ENCODE data around the gene TERB1.
"Not testable (repeated sequence)": the region's sequence is repeated elsewhere in the genome, so short reads cannot be mapped to it uniquely, and the experiment has no call there.

Gene TERB1

DNA sequence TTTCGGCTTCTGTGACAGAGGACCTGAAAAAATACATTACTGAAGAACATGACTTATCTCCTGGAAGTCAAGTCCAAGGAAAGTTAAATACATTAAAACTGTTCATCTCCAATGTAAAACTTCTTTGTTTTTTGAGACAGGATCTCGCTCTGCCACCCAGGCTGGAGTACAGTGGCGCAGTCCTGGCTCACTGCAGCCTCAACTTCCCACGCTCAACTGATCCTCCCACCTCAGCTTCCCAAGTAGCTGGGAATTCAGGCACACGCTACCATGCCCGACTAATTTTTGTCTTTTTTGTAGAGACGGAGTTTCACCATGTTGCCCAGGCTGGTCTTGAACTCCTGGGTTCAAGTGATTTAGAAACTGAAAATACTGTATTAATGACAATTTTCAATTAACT, 9.7 kb upstream of the TERB1 start:
- no peak for DNase-seq

DNA sequence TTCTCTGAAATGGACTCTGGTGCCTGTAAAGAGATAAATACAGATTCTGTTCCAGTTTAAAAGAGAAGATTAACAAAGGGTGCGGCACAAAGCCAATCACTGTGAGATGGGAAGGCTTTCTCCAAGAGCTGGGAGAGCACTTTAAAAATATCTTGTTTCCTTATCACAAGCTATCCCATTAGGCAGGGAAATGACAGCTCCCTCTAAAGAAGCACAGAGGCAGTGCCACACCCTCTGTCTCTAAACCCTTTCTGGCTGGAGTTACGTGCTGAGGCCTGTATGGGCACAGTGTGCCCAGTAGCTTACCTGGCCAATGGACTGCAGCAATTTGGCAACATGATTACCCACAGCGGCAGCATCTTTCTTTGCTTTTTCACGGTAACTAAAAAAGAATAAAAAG, 9.0 kb upstream of the TERB1 start:
- DNase-seq: no peak

DNA sequence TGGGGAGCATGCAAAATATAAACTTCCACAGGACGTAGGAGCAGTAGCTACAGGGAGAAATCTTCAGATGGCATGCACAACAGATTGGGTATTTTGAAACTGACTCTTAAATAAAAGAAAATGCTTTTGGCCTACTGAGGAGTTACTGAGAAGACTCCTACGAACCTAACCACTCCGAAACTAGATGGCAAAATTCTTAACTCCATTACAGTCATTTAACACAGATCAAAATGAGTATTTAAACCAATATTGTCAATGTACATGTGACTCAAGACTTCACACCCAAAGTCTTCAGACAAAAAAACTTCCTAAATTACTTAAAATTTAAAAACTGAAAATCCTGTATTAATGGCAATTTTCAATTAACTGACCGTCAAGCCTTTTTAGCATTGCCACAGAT, 8.4 kb upstream of the TERB1 start:
- DNase-seq: no peak

DNA sequence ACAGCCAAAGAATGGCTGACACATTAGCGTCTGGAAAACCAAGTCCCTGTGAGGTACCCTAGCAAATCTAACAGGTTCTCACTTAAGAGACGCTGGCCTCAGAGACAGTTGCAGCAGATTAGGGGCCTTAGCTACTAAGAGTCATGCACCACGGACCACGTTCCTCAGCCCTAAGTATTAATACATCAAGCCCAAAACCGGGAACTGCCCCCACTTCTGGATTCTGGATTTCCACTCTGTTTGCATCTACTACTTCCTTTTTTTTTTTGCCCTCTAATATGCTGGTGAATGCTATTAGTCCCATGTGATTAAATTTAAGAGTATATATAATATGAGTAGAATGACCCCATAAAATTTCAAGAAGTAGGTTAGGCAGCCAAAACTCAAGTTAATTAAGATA, 775 bp upstream of the TERB1 start:
- DNase-seq: no peak

DNA sequence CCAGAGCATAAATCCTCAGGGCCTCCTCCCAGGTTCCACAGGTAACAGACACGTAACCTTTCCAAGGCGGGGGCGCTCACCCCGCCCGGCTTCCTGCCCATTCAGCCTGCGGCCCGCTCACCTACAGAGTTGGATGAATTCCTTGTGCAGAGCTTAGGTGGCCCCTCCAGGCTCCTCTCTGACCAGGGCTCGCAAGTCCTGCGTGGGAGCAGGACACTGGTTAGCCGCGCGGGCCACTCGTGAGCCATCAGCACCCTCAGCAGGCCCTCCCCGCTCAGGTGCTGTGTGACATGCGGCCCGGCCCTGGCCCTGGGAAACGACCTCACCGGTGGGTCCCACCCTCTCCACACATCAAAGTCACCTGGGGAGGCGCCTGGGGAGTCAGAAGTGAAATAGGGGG, 528 bp downstream of the TERB1 start:
- DNase-seq: no peak

DNA sequence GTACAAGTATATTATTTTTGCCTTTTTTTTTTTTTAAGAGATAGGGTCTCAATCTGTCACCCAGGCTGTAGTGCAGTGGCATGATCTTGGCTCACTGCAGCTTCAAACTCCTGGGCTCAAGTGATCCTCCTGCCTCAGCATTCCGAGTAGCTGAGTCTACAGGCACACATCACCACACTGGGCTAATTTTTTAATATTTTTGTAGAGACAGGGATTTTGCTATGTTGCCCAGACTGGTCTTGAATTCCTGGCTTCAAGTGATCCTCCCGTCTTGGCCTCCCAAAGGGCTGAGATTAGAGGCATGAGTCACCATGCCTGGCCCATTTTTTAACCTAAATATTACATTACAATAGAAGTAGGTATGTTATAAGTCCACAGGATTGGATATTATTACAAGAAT, 3.2 kb downstream of the TERB1 start:
- DNase-seq: no peak

DNA sequence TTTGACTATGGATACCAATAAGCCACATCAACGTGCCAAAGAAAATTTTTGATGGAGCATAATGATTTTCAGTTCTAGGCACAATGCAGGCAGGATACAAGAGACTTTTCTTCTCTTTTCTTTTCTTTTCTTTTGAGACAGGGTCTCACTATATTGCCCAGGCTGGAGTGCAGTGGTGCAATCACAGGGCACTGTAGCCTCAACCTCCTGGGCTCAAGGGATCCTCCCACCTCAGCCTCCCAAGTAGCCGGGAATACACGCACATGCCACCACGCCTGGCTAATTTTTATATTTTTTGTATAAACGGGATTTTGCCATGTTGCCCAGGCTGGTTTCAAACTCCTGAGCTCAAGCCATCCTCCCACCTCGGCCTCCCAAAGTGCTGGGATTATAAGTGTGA, 7.4 kb downstream of the TERB1 start:
- DNase-seq: not testable (repeated sequence)

DNA sequence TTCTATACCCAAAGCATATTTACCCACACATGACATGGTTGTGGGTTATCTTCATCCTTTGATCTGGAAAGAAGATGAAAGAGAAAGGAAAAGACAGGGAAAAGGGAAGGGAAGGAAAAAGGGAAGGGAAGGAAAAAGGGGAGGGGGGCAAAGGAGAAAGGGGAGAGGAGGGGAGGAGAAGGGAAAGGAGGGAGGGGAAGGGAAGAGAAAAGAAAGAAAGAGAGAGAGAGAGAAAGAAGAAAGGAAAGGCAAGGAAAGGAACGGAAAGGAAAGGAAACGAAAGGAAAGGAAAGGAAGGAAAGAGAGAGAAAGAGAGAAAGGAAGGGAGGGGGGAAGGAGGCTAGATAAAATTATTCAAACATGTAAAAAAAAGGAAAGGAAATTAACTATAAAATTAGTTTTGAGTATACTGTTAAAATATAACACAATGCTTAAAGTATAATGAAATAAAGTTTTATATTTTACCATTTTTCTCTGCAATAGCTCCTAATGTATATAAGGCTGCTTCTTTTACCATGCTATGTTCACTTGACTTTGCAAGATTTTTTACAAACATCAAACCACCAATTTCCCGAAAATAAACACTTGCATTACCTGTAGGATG, 11.2 kb downstream of the TERB1 start:
- no peak for DNase-seq

DNA sequence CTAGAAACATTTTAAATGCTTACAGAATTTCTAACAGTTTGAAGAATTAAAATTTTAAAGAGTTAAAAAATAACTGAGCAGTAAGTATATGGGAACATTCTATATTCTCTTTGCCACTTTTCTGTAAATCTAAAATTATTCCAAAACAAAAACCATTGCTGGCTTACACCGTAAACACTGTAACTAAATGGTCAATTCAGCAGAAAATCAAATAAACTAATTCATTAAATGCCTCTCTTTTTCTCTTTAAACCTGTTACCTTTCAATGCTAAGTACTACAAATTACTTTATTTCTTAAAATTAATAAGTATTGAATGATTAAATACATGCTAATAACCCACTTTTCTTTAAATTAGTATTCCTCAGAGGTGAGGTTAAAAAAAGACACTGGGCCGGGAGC, 14.0 kb downstream of the TERB1 start:
- DNase-seq: no peak

DNA sequence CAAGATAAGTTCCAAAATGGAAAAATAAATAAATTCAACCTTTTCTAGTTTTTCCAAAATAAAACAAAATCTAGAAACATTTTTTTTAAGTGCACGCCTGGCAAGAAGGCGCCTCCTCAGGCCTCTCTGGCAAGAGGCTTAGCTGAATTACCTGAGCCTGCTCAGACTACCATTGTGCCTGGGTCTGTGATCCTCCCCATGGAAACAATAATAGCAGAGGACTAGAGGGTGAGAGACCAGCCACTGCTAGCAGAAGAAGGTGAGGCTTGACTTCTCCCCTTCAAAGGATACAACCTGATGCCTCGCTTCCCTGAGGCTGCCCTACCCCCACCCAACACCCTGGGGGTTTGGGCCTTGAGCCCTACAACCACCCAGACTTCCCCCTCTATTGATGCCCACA, 14.8 kb downstream of the TERB1 start:
- no peak for DNase-seq

DNA sequence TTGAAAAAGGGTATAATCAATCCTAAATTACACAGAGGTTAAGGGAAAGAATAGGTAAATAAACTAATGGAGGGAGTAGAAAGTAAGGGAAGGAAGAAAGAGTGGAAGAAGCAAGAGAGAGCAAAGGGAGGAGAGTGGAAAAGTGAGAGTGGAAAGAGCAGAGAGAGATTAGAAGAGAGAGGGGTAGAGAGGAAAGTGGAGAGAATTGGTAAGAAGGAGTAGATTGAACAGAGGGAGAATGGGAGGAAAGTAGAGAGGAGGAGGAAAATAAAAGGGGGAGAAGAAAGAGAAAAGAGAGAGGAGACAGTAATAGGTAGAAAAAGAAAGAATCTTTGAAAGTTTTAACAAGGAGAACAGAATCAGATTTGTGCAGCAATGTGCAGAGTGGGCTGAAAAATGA, 24.9 kb downstream of the TERB1 start:
- no peak for DNase-seq

DNA sequence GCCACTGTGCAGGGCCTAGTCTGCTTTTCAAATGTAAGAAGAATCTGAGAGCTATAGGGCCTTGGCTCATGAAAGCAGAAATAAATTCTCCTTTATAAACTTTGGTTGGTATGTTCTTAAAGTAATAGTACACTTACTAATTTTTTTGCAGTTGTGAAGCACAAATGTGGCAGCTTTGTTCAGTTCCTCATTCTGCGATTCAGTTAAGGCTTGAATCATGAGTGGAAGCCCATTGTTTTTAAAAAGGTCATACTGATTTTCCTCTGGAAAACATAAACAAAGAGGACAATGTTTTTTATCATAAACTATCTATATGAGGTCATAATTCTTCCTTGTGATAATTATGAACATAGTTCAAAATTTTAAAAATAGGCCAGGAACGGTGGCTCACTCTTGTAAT, 26.4 kb downstream of the TERB1 start:
- DNase-seq: no peak

DNA sequence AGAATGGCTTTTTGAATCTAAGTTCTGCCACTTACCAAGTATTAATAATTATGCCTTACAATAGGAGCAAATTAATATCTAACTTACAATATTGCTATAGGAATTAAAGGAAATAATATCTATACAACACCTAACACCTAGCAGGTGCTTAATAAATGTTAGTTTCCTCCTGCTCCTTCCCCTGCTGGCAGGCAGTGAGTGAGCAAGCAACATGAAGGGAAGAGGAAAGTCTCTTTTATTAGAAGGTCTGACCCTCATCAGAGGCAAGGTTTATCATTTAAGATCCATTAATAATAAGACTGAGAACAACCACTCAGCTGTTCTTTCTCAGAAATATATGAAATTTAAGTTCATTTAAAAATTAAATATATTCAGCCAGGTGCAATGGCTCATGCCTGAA, 43.3 kb downstream of the TERB1 start:
- no peak for DNase-seq

DNA sequence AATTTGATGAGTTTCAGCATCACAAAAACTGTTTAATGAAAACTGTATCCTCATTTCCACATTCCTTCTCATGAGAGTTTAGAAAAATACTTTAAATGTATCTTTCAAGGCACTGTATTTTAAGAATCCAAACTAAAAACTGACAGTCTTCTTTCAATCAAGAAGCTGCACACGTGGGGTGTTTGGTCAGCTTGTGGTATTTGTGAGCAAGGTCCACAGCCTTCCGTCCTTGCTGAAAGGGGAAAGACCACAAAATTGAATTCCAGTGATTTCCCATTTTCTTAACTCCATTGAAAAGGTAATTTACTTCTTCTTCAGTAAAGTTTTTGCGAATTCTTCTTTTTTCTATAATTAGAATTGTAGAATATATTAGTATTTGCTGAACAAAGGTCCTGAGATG, 46.6 kb downstream of the TERB1 start:
- DNase-seq: no peak

DNA sequence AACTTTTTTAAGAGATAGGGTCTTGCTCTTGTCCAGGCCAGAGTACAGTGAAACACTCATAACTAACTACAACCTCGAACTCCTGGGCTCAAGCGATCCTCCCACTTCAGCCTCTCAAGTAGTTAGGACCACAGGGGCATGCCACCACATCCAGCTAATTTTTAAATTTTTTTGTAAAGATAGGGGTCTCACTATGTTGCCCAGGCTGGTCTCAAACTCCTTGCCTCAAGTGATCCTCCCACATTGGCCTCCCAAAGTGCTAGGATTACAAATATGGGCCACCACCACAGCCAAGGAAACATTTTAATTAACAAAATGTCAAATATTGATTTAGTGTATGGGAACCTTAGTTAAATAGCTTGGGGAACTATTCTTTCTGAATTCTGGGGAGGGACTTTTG, 47.2 kb downstream of the TERB1 start:
- no peak for DNase-seq

DNA sequence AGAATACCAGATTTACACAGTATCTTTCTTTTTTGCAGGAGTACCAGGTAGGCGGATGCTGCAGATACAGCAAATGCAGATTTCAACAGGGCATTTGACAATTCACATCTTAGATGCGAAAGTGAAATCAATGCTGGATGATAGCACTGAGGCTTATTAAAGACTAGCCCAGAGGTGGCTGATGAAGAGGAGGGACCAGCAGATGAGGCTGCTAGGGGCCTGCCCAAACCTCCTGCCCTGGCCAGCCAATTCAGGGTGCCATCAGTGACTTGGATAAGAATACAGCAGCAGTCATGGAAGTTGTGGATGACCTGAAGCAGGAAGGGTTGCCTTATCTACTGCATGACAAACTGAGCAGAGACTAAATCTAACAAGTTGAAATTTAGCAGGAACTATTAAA, 48.4 kb downstream of the TERB1 start:
- DNase-seq: no peak

DNA sequence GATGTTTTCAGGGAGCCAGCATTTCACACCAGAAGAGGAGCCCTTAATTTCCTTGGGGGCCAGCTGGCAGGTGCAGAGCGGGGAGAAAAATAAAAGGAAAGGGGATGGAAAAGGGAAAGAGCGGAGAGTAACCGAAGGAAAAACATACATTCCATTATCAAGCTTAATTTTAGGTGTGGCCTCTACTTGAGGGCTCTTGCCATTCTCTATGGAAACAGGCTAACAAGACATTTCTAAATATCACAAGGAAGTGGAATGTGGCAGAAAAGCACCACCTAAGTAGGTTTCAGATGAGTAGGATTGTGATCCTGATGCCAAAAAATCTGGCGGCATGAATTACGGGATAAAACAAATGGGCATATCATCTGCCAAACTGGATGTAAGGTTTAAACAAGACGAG, 49.0 kb downstream of the TERB1 start:
- DNase-seq: no peak

DNA sequence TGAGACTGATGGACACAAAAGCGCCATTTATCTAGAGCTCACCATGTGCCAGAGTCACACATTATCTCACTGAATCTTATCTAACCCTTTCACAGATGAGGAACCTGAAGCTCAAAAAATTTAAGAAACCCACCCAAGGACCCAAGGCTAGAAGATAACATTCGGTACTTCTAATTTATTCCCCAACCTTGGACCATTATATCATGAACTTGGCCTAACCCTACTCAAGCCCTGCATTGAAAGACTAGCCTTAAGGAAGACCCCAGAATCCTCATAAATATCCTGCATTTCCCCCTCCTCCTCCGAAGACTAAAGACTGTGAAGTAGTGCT, 49.4 kb downstream of the TERB1 start:
- DNase-seq: no peak

DNA sequence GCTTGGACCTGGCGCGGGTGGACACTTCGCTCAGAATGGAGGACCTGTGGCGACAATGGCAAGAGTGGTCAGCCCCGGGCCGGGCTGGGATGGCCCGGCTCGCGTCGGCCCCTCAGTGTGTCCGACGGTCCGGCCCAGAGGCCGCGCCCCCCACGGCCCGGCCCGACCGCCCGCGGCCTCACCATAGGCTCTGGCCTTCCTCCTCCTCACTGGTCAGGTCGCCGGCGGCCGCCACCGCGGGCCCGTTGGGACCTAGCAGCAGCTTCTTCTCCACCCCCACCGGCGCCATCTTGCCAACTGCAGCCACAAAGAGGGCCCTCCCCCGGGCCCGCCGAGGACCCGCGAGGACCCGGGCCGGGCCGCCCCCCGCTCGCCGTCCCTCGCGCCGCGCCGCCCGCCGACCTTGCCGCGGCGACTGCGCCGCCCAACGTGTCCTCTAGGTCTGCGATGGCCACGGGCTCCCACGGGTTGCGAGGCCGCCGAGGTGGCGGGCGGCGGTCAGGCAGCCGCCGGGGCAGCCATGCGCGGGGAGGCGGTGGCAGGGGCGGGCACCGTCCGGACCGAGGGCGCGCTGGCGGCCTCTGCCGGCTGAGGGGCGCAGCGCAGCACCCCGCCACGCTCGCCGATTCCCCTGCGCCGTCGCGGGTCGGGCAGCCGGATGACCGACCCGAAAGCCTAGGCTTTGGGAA, 49.9 kb downstream of the TERB1 start, which contains the start of gene DYNC1LI2:
TSS of gene DYNC1LI2 (minus strand) at position 307 of the 689 bp plus-strand sequence. CDS start at position 289, 18 bp downstream.
- no peak for DNase-seq

DNA sequence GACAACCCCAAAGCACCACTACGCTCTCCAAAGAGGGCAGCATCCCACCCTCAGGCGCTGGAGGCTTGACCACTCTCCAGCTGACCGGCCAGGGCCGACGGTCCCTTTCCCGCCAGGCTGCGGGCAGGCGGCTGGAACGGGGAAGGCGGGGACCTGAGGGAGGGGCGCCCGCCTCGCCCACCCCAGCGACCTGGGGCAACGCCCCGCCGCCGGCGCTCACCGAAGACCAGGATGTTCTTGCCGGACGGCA, 50.4 kb downstream of the TERB1 start:
- no peak for DNase-seq

DNA sequence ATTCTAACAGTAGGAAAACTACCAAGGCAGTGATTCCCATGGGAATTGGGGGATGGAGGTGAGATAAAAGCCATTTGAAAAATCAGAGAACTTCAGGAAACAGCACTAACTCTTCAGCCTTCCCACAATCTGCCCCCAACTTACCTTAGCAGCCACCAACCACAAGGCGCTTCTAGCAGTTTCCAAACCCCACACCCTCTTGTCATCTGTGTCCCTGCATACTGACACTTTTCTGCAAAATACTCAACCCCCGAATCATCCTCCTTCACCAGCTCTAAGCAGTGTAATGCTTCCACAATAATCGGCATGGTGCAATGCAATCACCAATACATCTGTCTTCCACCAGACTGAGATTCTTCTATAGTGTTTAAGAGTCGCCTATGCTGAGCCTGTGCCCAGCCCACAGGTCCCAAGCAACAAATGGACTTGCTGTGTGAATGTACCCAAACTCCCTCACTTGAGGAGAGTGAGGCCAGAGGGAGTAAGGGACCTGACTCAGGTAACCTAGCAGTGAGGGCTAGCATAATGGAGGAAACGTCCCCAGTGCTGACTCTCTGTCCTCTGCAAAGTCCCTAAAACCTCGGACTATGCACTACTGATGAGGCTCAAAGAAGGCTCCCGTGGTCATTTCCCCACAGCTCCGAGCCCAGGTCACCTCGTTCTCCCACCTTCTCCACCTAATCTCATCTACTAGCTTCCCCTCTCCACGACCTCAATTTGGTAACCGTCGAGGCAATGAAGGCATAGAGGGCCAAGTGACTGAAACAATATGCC, 50.9 kb downstream of the TERB1 start:
- no peak for DNase-seq

DNA sequence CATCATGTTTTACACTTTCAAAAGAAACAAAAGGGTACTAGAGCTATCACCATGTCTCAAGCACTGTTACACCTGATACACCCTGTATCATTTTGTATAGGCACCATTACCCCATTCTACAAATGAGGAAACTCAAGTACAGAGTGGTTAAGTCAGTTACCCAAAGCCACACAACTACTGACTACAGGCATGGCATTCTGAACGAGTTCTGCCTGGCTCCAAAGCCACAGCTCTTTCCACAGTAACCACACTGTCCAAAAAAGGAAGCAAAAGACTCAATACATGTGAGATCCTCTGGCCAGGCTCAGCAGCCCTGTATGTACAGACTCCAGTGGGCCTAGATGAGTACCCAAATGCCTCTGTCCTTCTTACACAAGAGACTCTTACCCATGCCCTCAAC, 54.7 kb downstream of the TERB1 start:
- DNase-seq: no peak

DNA sequence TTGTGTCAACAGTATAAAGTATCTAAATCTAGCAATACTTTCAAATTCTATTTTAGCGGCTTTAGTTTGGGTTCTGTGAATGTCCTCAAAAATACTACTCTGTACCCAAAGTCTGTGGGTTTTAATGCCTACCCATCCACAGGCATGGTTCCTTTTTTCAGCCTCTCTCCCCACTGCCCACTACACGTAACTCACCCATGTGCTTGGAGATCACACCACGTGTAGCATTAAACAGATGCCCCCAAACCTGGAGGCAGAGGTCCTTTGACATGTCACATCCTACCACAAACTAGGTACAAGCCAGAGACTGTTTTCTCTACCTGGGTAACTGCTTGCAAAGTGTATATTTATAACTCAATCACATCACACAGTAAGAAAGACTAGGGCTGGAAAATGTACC, 55.3 kb downstream of the TERB1 start:
- no peak for DNase-seq

DNA sequence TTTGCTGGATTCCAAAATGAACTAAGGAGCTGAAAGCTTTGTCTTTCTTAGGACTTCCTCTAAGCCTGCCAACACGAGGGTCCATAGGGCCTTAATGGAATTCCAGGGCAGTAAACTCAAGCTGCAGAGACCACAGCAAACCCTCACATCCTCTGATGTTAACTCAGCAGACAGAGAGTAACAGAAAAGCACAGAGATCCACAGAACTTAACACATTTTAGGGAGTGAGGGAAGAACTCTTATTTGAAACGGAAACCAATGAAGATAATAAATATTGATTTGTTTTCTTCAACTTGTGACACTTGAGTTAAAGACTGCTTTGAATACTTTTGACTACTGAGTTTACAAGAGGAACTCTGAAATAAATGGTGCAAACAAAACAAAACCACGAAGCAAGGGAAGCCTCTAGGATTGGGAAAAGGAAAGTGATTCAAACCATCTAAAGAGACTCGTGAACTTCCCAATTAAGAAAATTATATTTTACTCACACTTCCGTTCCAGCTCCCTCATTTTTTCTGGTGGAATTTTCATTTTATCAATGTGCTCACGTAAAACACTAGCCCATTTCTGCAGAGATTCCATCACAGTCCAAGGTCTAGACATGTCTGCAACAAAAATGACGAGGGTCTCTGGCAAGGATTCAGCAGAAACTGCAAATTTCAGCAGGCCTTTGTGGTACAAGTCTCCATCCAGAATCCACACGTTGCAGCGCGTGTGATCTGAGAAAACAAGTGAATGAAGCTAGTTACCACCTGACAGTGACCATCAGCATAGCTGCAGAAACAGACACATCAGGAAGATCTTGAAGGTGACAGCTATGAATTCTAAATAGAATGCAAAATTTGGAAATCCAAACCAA, 59.2 kb downstream of the TERB1 start:
- no peak for DNase-seq

All from NCI-H2029 treated with DMSO at 0.1 percent for 48 hours (cell line).